Neural progenitor cell (in vitro differentiated cells): Measurements from ENCODE around the gene EFL1.

ENCODE experiments used
- CTCF ChIP-seq: fragments of 200-600 bp; sonication (generic); IDR thresholded peaks from 2 replicates; pipeline ENCODE4 v1.5.1; 2017; ENCODE audit warnings: antibody characterized with exemption, mild to moderate bottlenecking
- EZH2 ChIP-seq: fragments of 200-600 bp; sonication (generic); IDR thresholded peaks from 2 replicates; pipeline ENCODE4 v1.6.1; 2017; ENCODE audit warnings: antibody characterized with exemption, mild to moderate bottlenecking, moderate library complexity
- EZH2phosphoT487 ChIP-seq: fragments of 200-600 bp; sonication (generic); IDR thresholded peaks from 2 replicates; pipeline ENCODE4 v1.6.1; 2017; ENCODE audit warnings: antibody characterized with exemption

GRCh38 chr15:82186161-82186560 lies 76.4 kb downstream of the EFL1 start:
- TF ChIP-seq CTCF: no peak
- no peak for TF ChIP-seq EZH2phosphoT487
- no peak for TF ChIP-seq EZH2
